ENCODE results near the gene ARSA. TPM values are rescaled to one million over a fixed set of nuclear protein-coding genes. Genes with fewer than 3 reads are reported as not detected.

The ARSA gene
- polyA plus RNA-seq, 1 of the 3 experiments (the other 2 are of a cell fraction) = 34.2 TPM

- TF ChIP-seq, protein P1, sequence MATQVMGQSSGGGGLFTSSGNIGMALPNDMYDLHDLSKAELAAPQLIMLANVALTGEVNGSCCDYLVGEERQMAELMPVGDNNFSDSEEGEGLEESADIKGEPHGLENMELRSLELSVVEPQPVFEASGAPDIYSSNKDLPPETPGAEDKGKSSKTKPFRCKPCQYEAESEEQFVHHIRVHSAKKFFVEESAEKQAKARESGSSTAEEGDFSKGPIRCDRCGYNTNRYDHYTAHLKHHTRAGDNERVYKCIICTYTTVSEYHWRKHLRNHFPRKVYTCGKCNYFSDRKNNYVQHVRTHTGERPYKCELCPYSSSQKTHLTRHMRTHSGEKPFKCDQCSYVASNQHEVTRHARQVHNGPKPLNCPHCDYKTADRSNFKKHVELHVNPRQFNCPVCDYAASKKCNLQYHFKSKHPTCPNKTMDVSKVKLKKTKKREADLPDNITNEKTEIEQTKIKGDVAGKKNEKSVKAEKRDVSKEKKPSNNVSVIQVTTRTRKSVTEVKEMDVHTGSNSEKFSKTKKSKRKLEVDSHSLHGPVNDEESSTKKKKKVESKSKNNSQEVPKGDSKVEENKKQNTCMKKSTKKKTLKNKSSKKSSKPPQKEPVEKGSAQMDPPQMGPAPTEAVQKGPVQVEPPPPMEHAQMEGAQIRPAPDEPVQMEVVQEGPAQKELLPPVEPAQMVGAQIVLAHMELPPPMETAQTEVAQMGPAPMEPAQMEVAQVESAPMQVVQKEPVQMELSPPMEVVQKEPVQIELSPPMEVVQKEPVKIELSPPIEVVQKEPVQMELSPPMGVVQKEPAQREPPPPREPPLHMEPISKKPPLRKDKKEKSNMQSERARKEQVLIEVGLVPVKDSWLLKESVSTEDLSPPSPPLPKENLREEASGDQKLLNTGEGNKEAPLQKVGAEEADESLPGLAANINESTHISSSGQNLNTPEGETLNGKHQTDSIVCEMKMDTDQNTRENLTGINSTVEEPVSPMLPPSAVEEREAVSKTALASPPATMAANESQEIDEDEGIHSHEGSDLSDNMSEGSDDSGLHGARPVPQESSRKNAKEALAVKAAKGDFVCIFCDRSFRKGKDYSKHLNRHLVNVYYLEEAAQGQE (IDR thresholded peaks at IDR 0.05; ENCODE audit: low read depth, low read length) = no peak
- TF ChIP-seq TEAD4 (IDR thresholded peaks at IDR 0.05; ENCODE audit: borderline replicate concordance, insufficient read depth) (no peak), GABPA (IDR thresholded peaks at IDR 0.05; ENCODE audit: low read depth) (no peak), SIN3A (IDR thresholded peaks at IDR 0.05; ENCODE audit: borderline replicate concordance, low read depth, low read length) (no peak), MAX (IDR thresholded peaks at IDR 0.05; ENCODE audit: low read depth) (no peak), USF2 (IDR thresholded peaks at IDR 0.05; ENCODE audit: borderline replicate concordance, low read depth, low read length) (no peak), RXRA (IDR thresholded peaks at IDR 0.05; ENCODE audit: borderline replicate concordance, low read depth) (no peak), FOXJ3 (CRISPR knock-in tag; IDR thresholded peaks at IDR 0.05) (no peak), MXI1 (IDR thresholded peaks at IDR 0.05; ENCODE audit: low read depth, low read length) (no peak), PBX3 (IDR thresholded peaks at IDR 0.05) (no peak)
These were observed 44.1 kb upstream of the ARSA start (continued) for GRCh38 chr22:50672041-50672440.

GRCh38 chr22:50671641-50672040 is 43.7 kb upstream of the ARSA start:
- Histone ChIP-seq H3K9me3 (no peaks in the 10 kb centered on the region), H3K36me3 (replicated peaks in 1 of 2; ENCODE audit: control insufficient read depth in 1 of 2, insufficient read depth in 2 of 2, low read length in 1 of 2) (no peaks in the 10 kb centered on the region), H3K9ac (no peak overlapping the region), H2AFZ (ENCODE audit: low read depth) (no peak overlapping the region), H3K4me3 (ENCODE audit: low read depth in 2 of 2, low read length in 1 of 2) (no peak overlapping the region), H3F3A (replicated peaks; ENCODE audit: insufficient read depth) (peaks cover 3% of the 10 kb centered on the region), H3K4me2 (no peak overlapping the region), H3K27ac (ENCODE audit: low read depth in 2 of 2, low read length in 1 of 2) (no peak overlapping the region), H3K4me1 (ENCODE audit: control insufficient read depth in 1 of 2, insufficient read depth in 2 of 2, low read depth in 1 of 2, low read length in 1 of 2) (peaks cover 0 to 5% of the 10 kb centered on the region in 2 experiments; a peak in 1 of 4 replicates), H3K9me2 (no peaks in the 10 kb centered on the region), H4K20me1 (ENCODE audit: insufficient read depth) (no peaks in the 10 kb centered on the region), H3K27me3 (ENCODE audit: insufficient read depth) (no peaks in the 10 kb centered on the region), H3K79me2 (ENCODE audit: insufficient read depth) (no peaks in the 10 kb centered on the region)
- no peak for TF ChIP-seq CHD2 (IDR thresholded peaks at IDR 0.05; ENCODE audit: low read length, partially characterized antibody)
- TF ChIP-seq EZH2phosphoT487 (IDR thresholded peaks at IDR 0.05; ENCODE audit: borderline replicate concordance, low read depth) = no peak
- no peak for TF ChIP-seq TAF1 (IDR thresholded peaks at IDR 0.05; ENCODE audit: borderline replicate concordance, low read depth, low read length)
- TF ChIP-seq EP300 (IDR thresholded peaks at IDR 0.05; ENCODE audit: borderline replicate concordance in 1 of 2, low read depth in 1 of 2, low read length in 1 of 2) = no peak
- no peak for TF ChIP-seq TCF12 (IDR thresholded peaks at IDR 0.05)
- TF ChIP-seq RCOR1 (IDR thresholded peaks at IDR 0.05; ENCODE audit: low read length) = no peak
- TF ChIP-seq FOXJ3 (CRISPR knock-in tag; IDR thresholded peaks at IDR 0.05) = no peak
- no peak for TF ChIP-seq YY1 (IDR thresholded peaks at IDR 0.05; ENCODE audit: low read depth)
- POLR2A ChIA-PET = no interaction called here
- 80% methylated on average over 8 of the region's 11 CpGs for WGBS (ENCODE audit: low lambda C conversion rate)
- DNase-seq = no peak
- CTCF ChIA-PET = no interaction called here
